ENCODE data around the gene RNF150.

The RNF150 gene

GRCh38 chr4:141102367-141102766 lies 30.9 kb downstream of the RNF150 start:
- Histone ChIP-seq H3K9ac (ENCODE audit: low read depth, low read length) (no peak overlapping the region), H3K4me3 (ENCODE audit: low read length) (no peak overlapping the region), H3K27ac (ENCODE audit: low read depth, low read length) (no peak overlapping the region), H3K36me3 (ENCODE audit: insufficient read depth, low read length) (no peaks in the 10 kb centered on the region), H3K27me3 (ENCODE audit: insufficient read depth, low read length) (no peaks in the 10 kb centered on the region), H3K9me3 (ENCODE audit: insufficient read depth, low read depth, low read length) (no peaks in the 10 kb centered on the region), H3K4me1 (ENCODE audit: insufficient read depth, low read length) (no peaks in the 10 kb centered on the region)
- 96% methylated on average over 3 of the region's 3 CpGs for WGBS

- no peaks in the 10 kb centered on the region for H3K4me1 ChIP-seq (ENCODE audit: insufficient read depth, low read length)
- no peak overlapping the region for H3K27ac ChIP-seq (ENCODE audit: low read depth, low read length)
- no peak overlapping the region for H3K9ac ChIP-seq (ENCODE audit: low read depth, low read length)
- no peaks in the 10 kb centered on the region for H3K27me3 ChIP-seq (ENCODE audit: insufficient read depth, low read length)
- H3K36me3 ChIP-seq (ENCODE audit: insufficient read depth, low read length) = no peaks in the 10 kb centered on the region
- WGBS = 97% methylated on average over 3 of the region's 4 CpGs
- no peak overlapping the region for H3K4me3 ChIP-seq (ENCODE audit: low read length)
- H3K9me3 ChIP-seq (ENCODE audit: insufficient read depth, low read depth, low read length) = no peaks in the 10 kb centered on the region
Observed at GRCh38 chr4:141101511-141101910, 31.8 kb downstream of the RNF150 start.

GRCh38 chr4:141099326-141099725 lies 33.9 kb downstream of the RNF150 start:
- WGBS = 95% methylated on average over 1 of the region's 1 CpG

GRCh38 chr4:141098163-141098562 lies 35.1 kb downstream of the RNF150 start:
- Histone ChIP-seq H3K4me1 (ENCODE audit: insufficient read depth, low read length) (no peaks in the 10 kb centered on the region), H3K9ac (ENCODE audit: low read depth, low read length) (no peak overlapping the region), H3K36me3 (ENCODE audit: insufficient read depth, low read length) (no peaks in the 10 kb centered on the region), H3K4me3 (ENCODE audit: low read length) (no peak overlapping the region), H3K27me3 (ENCODE audit: insufficient read depth, low read length) (no peaks in the 10 kb centered on the region), H3K27ac (ENCODE audit: low read depth, low read length) (no peak overlapping the region), H3K9me3 (ENCODE audit: insufficient read depth, low read depth, low read length) (0 out of 2 replicates have a peak, but pooled peaks cover 6% of the 10 kb centered on the region)
- 79% methylated on average over 3 of the region's 3 CpGs for WGBS

More at GRCh38 chr4:141099326-141099725, 33.9 kb downstream of the RNF150 start:
- Histone ChIP-seq H3K9ac (ENCODE audit: low read depth, low read length) (no peak overlapping the region), H3K9me3 (ENCODE audit: insufficient read depth, low read depth, low read length) (0 out of 2 replicates have a peak, but pooled peaks cover 6% of the 10 kb centered on the region), H3K36me3 (ENCODE audit: insufficient read depth, low read length) (no peaks in the 10 kb centered on the region), H3K27ac (ENCODE audit: low read depth, low read length) (no peak overlapping the region), H3K4me1 (ENCODE audit: insufficient read depth, low read length) (no peaks in the 10 kb centered on the region), H3K27me3 (ENCODE audit: insufficient read depth, low read length) (no peaks in the 10 kb centered on the region), H3K4me3 (ENCODE audit: low read length) (no peak overlapping the region)

- H3K4me1 ChIP-seq (ENCODE audit: insufficient read depth, low read length) = no peaks in the 10 kb centered on the region
- H3K9ac ChIP-seq (ENCODE audit: low read depth, low read length) = no peak overlapping the region
- WGBS = 32% methylated on average over 3 of the region's 3 CpGs
- 0 out of 2 replicates have a peak, but pooled peaks cover 6% of the 10 kb centered on the region for H3K9me3 ChIP-seq (ENCODE audit: insufficient read depth, low read depth, low read length)
- no peaks in the 10 kb centered on the region for H3K27me3 ChIP-seq (ENCODE audit: insufficient read depth, low read length)
- H3K4me3 ChIP-seq (ENCODE audit: low read length) = no peak overlapping the region
- H3K27ac ChIP-seq (ENCODE audit: low read depth, low read length) = no peak overlapping the region
- no peaks in the 10 kb centered on the region for H3K36me3 ChIP-seq (ENCODE audit: insufficient read depth, low read length)
Observed at GRCh38 chr4:141090473-141090872, 42.8 kb downstream of the RNF150 start.

GRCh38 chr4:141081921-141082395 lies 51.3 kb downstream of the RNF150 start:
- Histone ChIP-seq H3K36me3 (ENCODE audit: insufficient read depth, low read length) (no peaks in the 10 kb centered on the region), H3K4me1 (ENCODE audit: insufficient read depth, low read length) (0 out of 2 replicates have a peak, but pooled peaks cover 5% of the 10 kb centered on the region), H3K4me3 (ENCODE audit: low read length) (no peak overlapping the region), H3K9me3 (ENCODE audit: insufficient read depth, low read depth, low read length) (no peaks in the 10 kb centered on the region), H3K27me3 (ENCODE audit: insufficient read depth, low read length) (no peaks in the 10 kb centered on the region), H3K27ac (ENCODE audit: low read depth, low read length) (no peak overlapping the region), H3K9ac (ENCODE audit: low read depth, low read length) (no peak overlapping the region)
- WGBS = 97% methylated on average over 9 of the region's 9 CpGs

GRCh38 chr4:141080668-141081067 lies 52.6 kb downstream of the RNF150 start:
- Histone ChIP-seq H3K9me3 (ENCODE audit: insufficient read depth, low read depth, low read length) (no peaks in the 10 kb centered on the region), H3K27me3 (ENCODE audit: insufficient read depth, low read length) (no peaks in the 10 kb centered on the region), H3K4me3 (ENCODE audit: low read length) (no peak overlapping the region), H3K9ac (ENCODE audit: low read depth, low read length) (no peak overlapping the region), H3K36me3 (ENCODE audit: insufficient read depth, low read length) (no peaks in the 10 kb centered on the region), H3K4me1 (ENCODE audit: insufficient read depth, low read length) (0 out of 2 replicates have a peak, but pooled peaks cover 5% of the 10 kb centered on the region), H3K27ac (ENCODE audit: low read depth, low read length) (no peak overlapping the region)
- WGBS = 89% methylated on average over 8 of the region's 8 CpGs

GRCh38 chr4:141079393-141079930 lies 53.8 kb downstream of the RNF150 start:
- no peaks in the 10 kb centered on the region for H3K36me3 ChIP-seq (ENCODE audit: insufficient read depth, low read length)
- H3K27ac ChIP-seq (ENCODE audit: low read depth, low read length) = no peak overlapping the region
- no peaks in the 10 kb centered on the region for H3K27me3 ChIP-seq (ENCODE audit: insufficient read depth, low read length)
- WGBS = 93% methylated on average over 3 of the region's 3 CpGs
- H3K9me3 ChIP-seq (ENCODE audit: insufficient read depth, low read depth, low read length) = no peaks in the 10 kb centered on the region
- no peak overlapping the region for H3K4me3 ChIP-seq (ENCODE audit: low read length)
- 0 out of 2 replicates have a peak, but pooled peaks cover 5% of the 10 kb centered on the region for H3K4me1 ChIP-seq (ENCODE audit: insufficient read depth, low read length)
- H3K9ac ChIP-seq (ENCODE audit: low read depth, low read length) = no peak overlapping the region

GRCh38 chr4:141078871-141079270 lies 54.4 kb downstream of the RNF150 start:
- no peaks in the 10 kb centered on the region for H3K9me3 ChIP-seq (ENCODE audit: insufficient read depth, low read depth, low read length)
- no peaks in the 10 kb centered on the region for H3K36me3 ChIP-seq (ENCODE audit: insufficient read depth, low read length)
- no peak overlapping the region for H3K27ac ChIP-seq (ENCODE audit: low read depth, low read length)
- H3K9ac ChIP-seq (ENCODE audit: low read depth, low read length) = no peak overlapping the region
- H3K4me1 ChIP-seq (ENCODE audit: insufficient read depth, low read length) = 0 out of 2 replicates have a peak, but pooled peaks cover 5% of the 10 kb centered on the region
- H3K4me3 ChIP-seq (ENCODE audit: low read length) = no peak overlapping the region
- H3K27me3 ChIP-seq (ENCODE audit: insufficient read depth, low read length) = no peaks in the 10 kb centered on the region

GRCh38 chr4:141077611-141078225 lies 55.6 kb downstream of the RNF150 start:
- Histone ChIP-seq H3K9me3 (ENCODE audit: insufficient read depth, low read depth, low read length) (no peaks in the 10 kb centered on the region), H3K36me3 (ENCODE audit: insufficient read depth, low read length) (no peaks in the 10 kb centered on the region), H3K4me1 (ENCODE audit: insufficient read depth, low read length) (0 out of 2 replicates have a peak, but pooled peaks cover 5% of the 10 kb centered on the region), H3K4me3 (ENCODE audit: low read length) (no peak overlapping the region), H3K27ac (ENCODE audit: low read depth, low read length) (no peak overlapping the region), H3K9ac (ENCODE audit: low read depth, low read length) (no peak overlapping the region), H3K27me3 (ENCODE audit: insufficient read depth, low read length) (no peaks in the 10 kb centered on the region)
- 81% methylated on average over 1 of the region's 1 CpG for WGBS

- Histone ChIP-seq H3K4me1 (ENCODE audit: insufficient read depth, low read length) (0 out of 2 replicates have a peak, but pooled peaks cover 5% of the 10 kb centered on the region), H3K36me3 (ENCODE audit: insufficient read depth, low read length) (no peaks in the 10 kb centered on the region), H3K4me3 (ENCODE audit: low read length) (no peak overlapping the region), H3K9me3 (ENCODE audit: insufficient read depth, low read depth, low read length) (no peaks in the 10 kb centered on the region), H3K9ac (ENCODE audit: low read depth, low read length) (no peak overlapping the region), H3K27ac (ENCODE audit: low read depth, low read length) (no peak overlapping the region), H3K27me3 (ENCODE audit: insufficient read depth, low read length) (no peaks in the 10 kb centered on the region)
Observed at GRCh38 chr4:141075553-141075952, 57.7 kb downstream of the RNF150 start.

All from HUES64 (cell line).